Nephron (organoid): Measurements from ENCODE around the gene SSTR1.

Source experiments
- H3K27ac Mint-ChIP-seq, 3 experiments: 2 replicates each; pipeline ENCODE4 v1.8.0; 2020; ENCODE audit warnings: mixed read lengths in 3 of 3, mild to moderate bottlenecking in 2 of 3, moderate library complexity in 1 of 3
- H3K27me3 Mint-ChIP-seq: 2 replicates; pipeline ENCODE4 v1.8.0; 2021; ENCODE audit warnings: low read depth, mild to moderate bottlenecking, moderate library complexity, mixed read lengths
- H3K36me3 Mint-ChIP-seq: 2 replicates; pipeline ENCODE4 v1.8.0; 2020; ENCODE audit warnings: low read depth, mixed read lengths
- H3K4me1 Mint-ChIP-seq: 2 replicates; pipeline ENCODE4 v1.8.0; 2020; ENCODE audit warnings: mixed read lengths
- H3K4me3 Mint-ChIP-seq, 3 experiments: 2 replicates each; pipeline ENCODE4 v1.8.0; 2020; ENCODE audit warnings: mild to moderate bottlenecking in 3 of 3, mixed read lengths in 3 of 3, moderate library complexity in 2 of 3
- H3K9me3 Mint-ChIP-seq: 2 replicates; pipeline ENCODE4 v1.8.0; 2020; ENCODE audit warnings: mixed read lengths
- TF ChIP-seq, protein P1 (sequence below), 3 experiments: fragments of 200-600 bp; sonication (generic); IDR thresholded peaks; one replicate each; pipeline ENCODE4 v1.5.0; 2021; ENCODE audit warnings: antibody characterized with exemption in 3 of 3; ENCODE audit not compliant: unreplicated experiment in 3 of 3

SSTR1 gene

DNA sequence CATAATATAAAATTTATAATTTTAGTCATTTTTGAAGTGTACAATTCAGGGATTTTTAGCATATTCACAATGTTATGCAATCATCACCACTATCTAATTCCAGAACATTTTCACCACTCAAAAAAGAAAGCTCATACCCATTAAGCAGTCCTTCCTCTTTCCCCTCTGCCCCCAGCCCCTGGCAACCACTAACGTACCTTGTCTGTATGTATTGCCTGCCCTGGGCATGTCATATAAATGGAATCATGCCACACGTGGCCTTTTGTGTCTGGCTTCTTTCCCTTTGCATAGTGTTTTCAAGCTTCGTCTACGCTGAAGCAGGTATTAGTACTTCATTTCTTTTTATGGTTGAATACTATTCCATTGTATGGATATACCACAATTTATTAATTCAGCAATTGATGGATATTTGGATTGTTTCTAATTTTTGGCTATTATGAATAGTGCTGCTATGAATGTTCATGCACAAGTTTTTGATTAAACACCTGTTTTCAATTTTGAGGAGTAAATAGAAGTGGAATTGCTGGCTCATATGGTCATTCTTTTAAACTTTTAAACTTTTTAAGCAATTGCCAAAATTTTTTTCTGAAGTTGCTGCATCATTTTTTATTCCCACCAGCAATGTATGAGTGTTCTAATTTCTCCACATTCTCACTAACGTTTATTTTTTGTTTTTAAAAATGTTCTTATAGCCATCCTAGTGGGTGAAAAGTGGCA is 1.6 kb upstream of the SSTR1 start:
- Mint-ChIP-seq H3K36me3 (peaks cover 3% of the 10 kb centered on the region), H3K4me1 (peaks cover 27% of the 10 kb centered on the region), H3K9me3 (peaks cover 21% of the 10 kb centered on the region), H3K27ac (no peak overlapping the region), H3K27me3 (peaks cover 76% of the 10 kb centered on the region), H3K4me3 (no peak overlapping the region)
- TF ChIP-seq, protein P1, sequence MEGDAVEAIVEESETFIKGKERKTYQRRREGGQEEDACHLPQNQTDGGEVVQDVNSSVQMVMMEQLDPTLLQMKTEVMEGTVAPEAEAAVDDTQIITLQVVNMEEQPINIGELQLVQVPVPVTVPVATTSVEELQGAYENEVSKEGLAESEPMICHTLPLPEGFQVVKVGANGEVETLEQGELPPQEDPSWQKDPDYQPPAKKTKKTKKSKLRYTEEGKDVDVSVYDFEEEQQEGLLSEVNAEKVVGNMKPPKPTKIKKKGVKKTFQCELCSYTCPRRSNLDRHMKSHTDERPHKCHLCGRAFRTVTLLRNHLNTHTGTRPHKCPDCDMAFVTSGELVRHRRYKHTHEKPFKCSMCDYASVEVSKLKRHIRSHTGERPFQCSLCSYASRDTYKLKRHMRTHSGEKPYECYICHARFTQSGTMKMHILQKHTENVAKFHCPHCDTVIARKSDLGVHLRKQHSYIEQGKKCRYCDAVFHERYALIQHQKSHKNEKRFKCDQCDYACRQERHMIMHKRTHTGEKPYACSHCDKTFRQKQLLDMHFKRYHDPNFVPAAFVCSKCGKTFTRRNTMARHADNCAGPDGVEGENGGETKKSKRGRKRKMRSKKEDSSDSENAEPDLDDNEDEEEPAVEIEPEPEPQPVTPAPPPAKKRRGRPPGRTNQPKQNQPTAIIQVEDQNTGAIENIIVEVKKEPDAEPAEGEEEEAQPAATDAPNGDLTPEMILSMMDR (IDR thresholded peaks at IDR 0.05; ENCODE audit: unreplicated experiment in 3 of 3), result no peak

DNA sequence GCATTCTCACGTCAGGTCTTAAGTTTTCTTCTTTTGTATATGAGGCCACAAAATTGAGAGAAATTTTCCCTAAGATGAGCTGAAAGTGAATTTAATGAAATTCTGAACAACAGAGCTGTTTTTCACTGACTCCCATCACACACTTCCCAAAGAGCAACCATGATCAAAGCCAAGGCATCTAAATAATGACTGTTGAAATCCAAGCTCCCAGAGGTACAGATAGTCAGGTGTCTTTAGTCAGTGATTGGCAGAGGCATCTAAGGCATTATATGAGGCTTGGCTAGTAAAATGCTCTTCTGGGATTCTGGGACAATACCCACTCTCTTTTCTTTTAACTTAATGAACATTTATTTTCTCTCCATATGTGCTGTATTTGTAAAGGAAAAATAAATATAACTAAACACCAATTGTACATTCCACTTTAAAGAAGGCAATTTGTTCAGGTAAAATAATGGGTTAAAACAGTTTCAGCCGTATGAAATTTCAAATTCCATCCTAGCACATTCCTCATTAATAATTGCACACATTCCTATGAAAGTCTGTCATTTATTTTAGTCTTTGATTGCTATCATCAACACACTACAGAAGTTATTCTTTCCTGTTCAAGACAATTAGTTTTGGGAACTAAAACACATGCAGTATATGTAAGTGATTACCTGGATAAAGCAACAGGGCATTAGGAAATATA is 871 bp upstream of the SSTR1 start:
- H3K4me3 Mint-ChIP-seq, result peak overlapping the region; percentile 77 to 88 (median 82)
- peaks cover 29% of the 10 kb centered on the region for H3K4me1 Mint-ChIP-seq
- TF ChIP-seq, protein P1 (IDR thresholded peaks at IDR 0.05; ENCODE audit: unreplicated experiment in 3 of 3), result no peak
- peaks cover 3% of the 10 kb centered on the region for H3K36me3 Mint-ChIP-seq
- peaks cover 21% of the 10 kb centered on the region for H3K9me3 Mint-ChIP-seq
- H3K27ac Mint-ChIP-seq, result peak overlapping the region in 2 of 3 experiments; percentile 41 to 79
- H3K27me3 Mint-ChIP-seq, result peaks cover 81% of the 10 kb centered on the region

DNA sequence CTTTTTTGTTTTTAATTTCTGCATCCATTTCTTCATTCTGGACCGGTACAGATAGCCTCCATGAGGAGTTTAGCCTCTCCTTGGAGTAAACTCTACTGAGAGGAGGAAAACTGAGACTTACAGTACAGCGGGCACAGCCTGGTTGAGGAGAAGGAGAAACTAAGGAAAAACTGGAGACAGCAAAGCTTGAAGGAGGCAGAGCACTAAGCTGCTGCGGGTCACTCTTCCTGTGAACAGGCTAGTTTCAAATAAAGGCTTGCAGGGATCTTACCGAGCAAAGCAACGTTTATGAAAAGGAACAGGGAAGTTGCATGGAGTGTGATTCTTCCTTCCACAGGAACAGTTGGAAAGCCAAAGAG is 348 bp upstream of the SSTR1 start:
- H3K4me3 Mint-ChIP-seq, result peak overlapping the region; percentile 77 to 88 (median 82)
- H3K27ac Mint-ChIP-seq, result peak overlapping the region; percentile 41 to 79 (median 49)
- peaks cover 21% of the 10 kb centered on the region for H3K9me3 Mint-ChIP-seq
- peaks cover 82% of the 10 kb centered on the region for H3K27me3 Mint-ChIP-seq
- H3K4me1 Mint-ChIP-seq, result peaks cover 32% of the 10 kb centered on the region
- TF ChIP-seq, protein P1 (IDR thresholded peaks at IDR 0.05; ENCODE audit: unreplicated experiment in 3 of 3), result no peak
- H3K36me3 Mint-ChIP-seq, result peaks cover 3% of the 10 kb centered on the region

DNA sequence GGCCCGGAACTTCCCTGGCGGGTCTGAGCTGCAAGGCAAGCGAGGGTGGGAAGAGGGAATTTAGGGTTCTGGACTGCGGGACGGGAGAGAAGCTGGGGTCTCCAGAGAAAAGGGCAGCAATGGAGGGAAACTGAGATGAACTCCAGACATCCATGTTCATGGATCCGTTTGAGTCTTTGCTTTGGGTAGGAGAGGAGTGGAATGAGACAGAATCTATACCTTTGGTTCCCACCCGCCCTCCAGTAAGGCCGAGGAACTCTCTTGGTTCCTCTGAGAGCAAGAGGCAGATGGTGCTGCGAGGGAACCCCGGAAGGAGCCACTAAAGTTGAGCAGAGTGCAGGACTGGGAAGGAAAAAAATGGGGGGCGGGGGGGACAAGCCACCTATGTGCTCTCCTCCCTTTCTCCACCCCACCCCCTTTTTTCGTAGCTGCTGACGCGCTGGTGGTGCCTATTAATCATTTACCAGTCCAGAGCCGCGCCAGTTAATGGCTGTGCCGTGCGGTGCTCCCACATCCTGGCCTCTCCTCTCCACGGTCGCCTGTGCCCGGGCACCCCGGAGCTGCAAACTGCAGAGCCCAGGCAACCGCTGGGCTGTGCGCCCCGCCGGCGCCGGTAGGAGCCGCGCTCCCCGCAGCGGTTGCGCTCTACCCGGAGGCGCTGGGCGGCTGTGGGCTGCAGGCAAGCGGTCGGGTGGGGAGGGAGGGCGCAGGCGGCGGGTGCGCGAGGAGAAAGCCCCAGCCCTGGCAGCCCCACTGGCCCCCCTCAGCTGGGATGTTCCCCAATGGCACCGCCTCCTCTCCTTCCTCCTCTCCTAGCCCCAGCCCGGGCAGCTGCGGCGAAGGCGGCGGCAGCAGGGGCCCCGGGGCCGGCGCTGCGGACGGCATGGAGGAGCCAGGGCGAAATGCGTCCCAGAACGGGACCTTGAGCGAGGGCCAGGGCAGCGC is 1.2 kb downstream of the SSTR1 start:
- Mint-ChIP-seq H3K4me1 (peaks cover 32% of the 10 kb centered on the region), H3K4me3 (peak overlapping the region; percentile 78 to 88 (median 82)), H3K36me3 (peaks cover 3% of the 10 kb centered on the region), H3K27ac (peak overlapping the region; percentile 42 to 79 (median 49)), H3K27me3 (peaks cover 86% of the 10 kb centered on the region), H3K9me3 (peaks cover 21% of the 10 kb centered on the region)
- TF ChIP-seq, protein P1 (IDR thresholded peaks at IDR 0.05; ENCODE audit: unreplicated experiment in 3 of 3), result peak; percentile 7 to 46 (median 27)

DNA sequence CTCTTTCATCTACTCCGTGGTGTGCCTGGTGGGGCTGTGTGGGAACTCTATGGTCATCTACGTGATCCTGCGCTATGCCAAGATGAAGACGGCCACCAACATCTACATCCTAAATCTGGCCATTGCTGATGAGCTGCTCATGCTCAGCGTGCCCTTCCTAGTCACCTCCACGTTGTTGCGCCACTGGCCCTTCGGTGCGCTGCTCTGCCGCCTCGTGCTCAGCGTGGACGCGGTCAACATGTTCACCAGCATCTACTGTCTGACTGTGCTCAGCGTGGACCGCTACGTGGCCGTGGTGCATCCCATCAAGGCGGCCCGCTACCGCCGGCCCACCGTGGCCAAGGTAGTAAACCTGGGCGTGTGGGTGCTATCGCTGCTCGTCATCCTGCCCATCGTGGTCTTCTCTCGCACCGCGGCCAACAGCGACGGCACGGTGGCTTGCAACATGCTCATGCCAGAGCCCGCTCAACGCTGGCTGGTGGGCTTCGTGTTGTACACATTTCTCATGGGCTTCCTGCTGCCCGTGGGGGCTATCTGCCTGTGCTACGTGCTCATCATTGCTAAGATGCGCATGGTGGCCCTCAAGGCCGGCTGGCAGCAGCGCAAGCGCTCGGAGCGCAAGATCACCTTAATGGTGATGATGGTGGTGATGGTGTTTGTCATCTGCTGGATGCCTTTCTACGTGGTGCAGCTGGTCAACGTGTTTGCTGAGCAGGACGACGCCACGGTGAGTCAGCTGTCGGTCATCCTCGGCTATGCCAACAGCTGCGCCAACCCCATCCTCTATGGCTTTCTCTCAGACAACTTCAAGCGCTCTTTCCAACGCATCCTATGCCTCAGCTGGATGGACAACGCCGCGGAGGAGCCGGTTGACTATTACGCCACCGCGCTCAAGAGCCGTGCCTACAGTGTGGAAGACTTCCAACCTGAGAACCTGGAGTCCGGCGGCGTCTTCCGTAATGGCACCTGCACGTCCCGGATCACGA is 2.2 kb downstream of the SSTR1 start:
- Mint-ChIP-seq H3K27ac (no peak overlapping the region), H3K36me3 (peaks cover 3% of the 10 kb centered on the region), H3K27me3 (peaks cover 92% of the 10 kb centered on the region), H3K4me1 (peaks cover 32% of the 10 kb centered on the region), H3K4me3 (peak overlapping the region; percentile 78 to 81 (median 79)), H3K9me3 (peaks cover 21% of the 10 kb centered on the region)
- TF ChIP-seq, protein P1 (IDR thresholded peaks at IDR 0.05; ENCODE audit: unreplicated experiment in 3 of 3), result no peak
